GM18867 (cell line): ENCODE measurements around the gene DNAAF1.
"Not testable (repeated sequence)": the region's sequence is repeated elsewhere in the genome, so short reads cannot be mapped to it uniquely, and the experiment has no call there.

ENCODE experiments used
- ATAC-seq: cut with Tn5 transposase; IDR thresholded peaks from one replicate; pipeline ENCODE4 v1.9.1; 2021; ENCODE audit warnings: mild to moderate bottlenecking, moderate library complexity; ENCODE audit not compliant: unreplicated experiment

DNAAF1 gene

GRCh38 chr16:84144859-84145639 lies at the start of gene DNAAF1, which contains the start of gene HSDL1:
Gene DNAAF1 (plus strand): TSS chr16:84145308. CDS start chr16:84145441, 133 bp downstream.
Gene HSDL1 (minus strand): TSS chr16:84145177. CDS start chr16:84131321, 13,856 bp downstream.
- ATAC-seq, result peak; percentile 90

- ATAC-seq, result no peak
These were observed 49.6 kb upstream of the DNAAF1 start for GRCh38 chr16:84095466-84095865.

- ATAC-seq, result no peak
These were observed 48.6 kb upstream of the DNAAF1 start for GRCh38 chr16:84096447-84097005.

GRCh38 chr16:84098939-84099338 lies 46.2 kb upstream of the DNAAF1 start:
- no peak for ATAC-seq

GRCh38 chr16:84103678-84104077 lies 41.4 kb upstream of the DNAAF1 start:
- ATAC-seq, result no peak

- no peak for ATAC-seq
These were observed 40.9 kb upstream of the DNAAF1 start for GRCh38 chr16:84104231-84104630.

GRCh38 chr16:84105301-84105815 lies 39.8 kb upstream of the DNAAF1 start:
- ATAC-seq, result no peak

GRCh38 chr16:84105948-84106740 lies 39.0 kb upstream of the DNAAF1 start:
- ATAC-seq, result no peak

GRCh38 chr16:84107921-84108320 lies 37.2 kb upstream of the DNAAF1 start:
- no peak for ATAC-seq

- ATAC-seq, result no peak
These were observed 35.3 kb upstream of the DNAAF1 start for GRCh38 chr16:84109598-84110335.

GRCh38 chr16:84110527-84110926 lies 34.6 kb upstream of the DNAAF1 start:
- no peak for ATAC-seq

GRCh38 chr16:84111525-84111924 lies 33.6 kb upstream of the DNAAF1 start:
- ATAC-seq, result no peak

- ATAC-seq, result not testable (repeated sequence)
These were observed 33.2 kb upstream of the DNAAF1 start for GRCh38 chr16:84111949-84112348.

GRCh38 chr16:84115919-84116719 lies 29.0 kb upstream of the DNAAF1 start:
- peak; percentile 36 for ATAC-seq

- peak; percentile 92 for ATAC-seq
These were observed 28.2 kb upstream of the DNAAF1 start, which contains the start of gene MBTPS1 for GRCh38 chr16:84116720-84117493. Gene MBTPS1 (minus strand): TSS chr16:84116942. CDS start chr16:84101783, 15,159 bp downstream.

- no peak for ATAC-seq
These were observed 27.6 kb upstream of the DNAAF1 start for GRCh38 chr16:84117494-84117843.

GRCh38 chr16:84118315-84118714 lies 26.8 kb upstream of the DNAAF1 start:
- ATAC-seq, result not testable (repeated sequence)

GRCh38 chr16:84119368-84119767 lies 25.7 kb upstream of the DNAAF1 start:
- ATAC-seq, result no peak

- no peak for ATAC-seq
These were observed 25.1 kb upstream of the DNAAF1 start for GRCh38 chr16:84120023-84120422.
